C4-2B (cell line): ENCODE measurements around the gene SETDB1.

Source experiments
- CTCF ChIP-seq: fragments of 450-650 bp; conservative IDR thresholded peaks from 2 replicates; pipeline ENCODE4 v1.5.1; 2017; ENCODE audit warnings: mild to moderate bottlenecking
- ZFX ChIP-seq: fragments of 450-650 bp; IDR thresholded peaks from 2 replicates; pipeline ENCODE4 v1.6.1; 2017

GRCh38 chr1:150906813-150907212 lies 19.4 kb upstream of the SETDB1 start:
- TF ChIP-seq CTCF, result no peak
- TF ChIP-seq ZFX, result no peak
